Esophagus squamous epithelium (tissue), 4 donors: ENCODE results near the gene PLGRKT.

ENCODE experiments used
- POLR2A ChIP-seq, 4 donors: fragments of 450-650 bp; IDR thresholded peaks; one replicate each; pipeline ENCODE4 v1.6.1; 2017; ENCODE audit warnings: antibody characterized with exemption in 4 of 4, mild to moderate bottlenecking in 4 of 4, moderate library complexity in 3 of 4
- TF ChIP-seq, protein P1 (sequence below), 6 experiments: fragments of 450-650 bp in 4 of 6; fragments of 200-600 bp in 2 of 6; sonication (generic) in 2 of 6; IDR thresholded peaks; one replicate each; pipeline ENCODE4 v1.5.1; 2016 to 2019; ENCODE audit warnings: antibody characterized with exemption in 6 of 6, mild to moderate bottlenecking in 4 of 6, moderate library complexity in 4 of 6

- TF ChIP-seq POLR2A (IDR thresholded peaks at IDR 0.05): no peak
- TF ChIP-seq, protein P1, sequence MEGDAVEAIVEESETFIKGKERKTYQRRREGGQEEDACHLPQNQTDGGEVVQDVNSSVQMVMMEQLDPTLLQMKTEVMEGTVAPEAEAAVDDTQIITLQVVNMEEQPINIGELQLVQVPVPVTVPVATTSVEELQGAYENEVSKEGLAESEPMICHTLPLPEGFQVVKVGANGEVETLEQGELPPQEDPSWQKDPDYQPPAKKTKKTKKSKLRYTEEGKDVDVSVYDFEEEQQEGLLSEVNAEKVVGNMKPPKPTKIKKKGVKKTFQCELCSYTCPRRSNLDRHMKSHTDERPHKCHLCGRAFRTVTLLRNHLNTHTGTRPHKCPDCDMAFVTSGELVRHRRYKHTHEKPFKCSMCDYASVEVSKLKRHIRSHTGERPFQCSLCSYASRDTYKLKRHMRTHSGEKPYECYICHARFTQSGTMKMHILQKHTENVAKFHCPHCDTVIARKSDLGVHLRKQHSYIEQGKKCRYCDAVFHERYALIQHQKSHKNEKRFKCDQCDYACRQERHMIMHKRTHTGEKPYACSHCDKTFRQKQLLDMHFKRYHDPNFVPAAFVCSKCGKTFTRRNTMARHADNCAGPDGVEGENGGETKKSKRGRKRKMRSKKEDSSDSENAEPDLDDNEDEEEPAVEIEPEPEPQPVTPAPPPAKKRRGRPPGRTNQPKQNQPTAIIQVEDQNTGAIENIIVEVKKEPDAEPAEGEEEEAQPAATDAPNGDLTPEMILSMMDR (IDR thresholded peaks at IDR 0.05): no peak
Measured at GRCh38 chr9:5443850-5444249, 6.1 kb upstream of the PLGRKT start.
